Rectal smooth muscle tissue (tissue), 1 donor: ENCODE measurements around the gene SORCS2.

Source experiments
- H3K27ac ChIP-seq: one replicate; pipeline ENCODE4 v1.7.0; 2013; ENCODE audit warnings: low read depth, low read length, inconsistent platforms
- H3K27me3 ChIP-seq: one replicate; pipeline ENCODE4 v1.7.0; 2013; ENCODE audit warnings: low read length; ENCODE audit not compliant: control insufficient read depth, insufficient read depth
- H3K36me3 ChIP-seq: one replicate; pipeline ENCODE4 v1.7.0; 2013; ENCODE audit warnings: low read length; ENCODE audit not compliant: control insufficient read depth, insufficient read depth
- H3K4me1 ChIP-seq: one replicate; pipeline ENCODE4 v1.7.0; 2013; ENCODE audit warnings: low read length; ENCODE audit not compliant: control insufficient read depth, insufficient read depth
- H3K4me3 ChIP-seq: one replicate; pipeline ENCODE4 v1.7.0; 2013; ENCODE audit warnings: low read length
- H3K9ac ChIP-seq: one replicate; pipeline ENCODE4 v1.7.0; 2013; ENCODE audit warnings: low read length

Gene SORCS2

DNA sequence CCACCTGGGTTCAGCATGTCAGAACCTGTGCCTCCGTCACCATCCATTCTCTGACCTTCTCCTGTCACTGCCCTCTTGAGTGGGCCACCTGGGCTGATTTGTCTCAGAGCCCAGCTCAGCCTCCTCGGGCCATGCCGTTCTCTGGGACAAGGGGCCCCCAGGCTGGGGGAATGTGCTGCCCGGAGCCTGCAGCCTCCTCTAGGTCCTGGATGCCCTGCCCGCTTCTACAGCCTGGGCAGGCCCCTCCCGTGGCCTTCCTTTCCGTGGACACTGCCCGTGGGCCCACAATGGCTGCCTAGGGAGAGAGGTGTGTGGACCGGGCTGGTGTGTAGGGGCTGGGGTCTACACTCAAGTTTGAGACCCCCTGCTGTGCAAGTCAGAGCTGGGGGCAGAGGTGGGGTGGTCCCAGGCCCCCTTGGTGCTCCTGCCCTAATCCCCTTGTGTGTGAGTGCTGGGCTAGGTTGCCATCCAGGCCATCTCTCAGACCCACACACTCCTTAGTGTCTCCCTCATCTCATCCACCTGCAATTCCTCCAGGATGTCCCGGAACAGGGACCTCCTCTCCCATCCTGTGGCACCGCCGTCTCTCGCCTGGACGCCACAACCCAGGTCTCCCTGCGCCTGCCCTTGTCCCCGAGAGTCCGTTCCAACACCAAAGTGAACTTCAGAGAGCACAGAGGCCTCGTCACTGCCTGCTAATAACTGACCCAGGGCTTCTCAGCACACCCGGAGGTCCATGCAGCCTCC is 230.0 kb downstream of the SORCS2 start:
- Histone ChIP-seq H3K27ac (no peak overlapping the region), H3K27me3 (no peaks in the 10 kb centered on the region), H3K36me3 (no peaks in the 10 kb centered on the region), H3K4me1 (no peaks in the 10 kb centered on the region), H3K4me3 (no peak overlapping the region), H3K9ac (no peak overlapping the region)

DNA sequence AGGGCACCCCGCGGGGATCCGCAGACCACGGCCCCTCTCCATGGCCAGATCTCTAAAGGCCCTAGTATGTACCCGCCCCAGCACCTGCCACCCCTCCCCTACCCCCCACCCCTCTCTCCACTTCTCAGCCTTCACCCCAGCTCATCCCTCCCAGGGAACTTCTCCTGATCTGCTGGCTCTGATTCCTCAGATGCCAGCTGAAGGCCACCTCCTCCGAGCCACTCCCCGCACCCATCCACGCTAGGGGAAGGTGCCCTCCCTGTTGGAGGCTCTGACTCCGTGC is 230.5 kb downstream of the SORCS2 start:
- H3K27me3 ChIP-seq: no peaks in the 10 kb centered on the region
- no peak overlapping the region for H3K9ac ChIP-seq
- H3K4me3 ChIP-seq: no peak overlapping the region
- no peaks in the 10 kb centered on the region for H3K36me3 ChIP-seq
- no peak overlapping the region for H3K27ac ChIP-seq
- H3K4me1 ChIP-seq: no peaks in the 10 kb centered on the region

DNA sequence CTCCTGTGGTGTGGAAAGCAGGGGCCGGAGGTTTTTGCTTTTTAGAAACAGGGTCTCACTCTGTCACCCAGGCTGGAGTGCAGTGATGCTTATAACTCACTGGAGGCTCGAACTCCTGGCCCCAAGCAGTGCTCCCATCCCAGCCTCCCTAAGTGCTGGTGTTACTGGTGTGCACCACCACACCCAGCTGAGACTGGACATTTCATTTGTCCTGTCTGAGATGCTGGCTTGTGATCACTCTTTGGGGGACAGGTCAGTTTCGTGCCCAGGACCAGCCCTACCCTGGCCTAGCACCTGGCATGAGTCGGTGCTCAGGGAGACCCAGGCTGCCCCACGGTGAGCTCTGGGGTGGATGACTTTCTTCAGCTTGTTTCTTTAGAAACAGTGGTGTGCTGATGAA is 231.1 kb downstream of the SORCS2 start:
- Histone ChIP-seq H3K4me1 (no peaks in the 10 kb centered on the region), H3K9ac (no peak overlapping the region), H3K36me3 (no peaks in the 10 kb centered on the region), H3K4me3 (no peak overlapping the region), H3K27me3 (no peaks in the 10 kb centered on the region), H3K27ac (no peak overlapping the region)

DNA sequence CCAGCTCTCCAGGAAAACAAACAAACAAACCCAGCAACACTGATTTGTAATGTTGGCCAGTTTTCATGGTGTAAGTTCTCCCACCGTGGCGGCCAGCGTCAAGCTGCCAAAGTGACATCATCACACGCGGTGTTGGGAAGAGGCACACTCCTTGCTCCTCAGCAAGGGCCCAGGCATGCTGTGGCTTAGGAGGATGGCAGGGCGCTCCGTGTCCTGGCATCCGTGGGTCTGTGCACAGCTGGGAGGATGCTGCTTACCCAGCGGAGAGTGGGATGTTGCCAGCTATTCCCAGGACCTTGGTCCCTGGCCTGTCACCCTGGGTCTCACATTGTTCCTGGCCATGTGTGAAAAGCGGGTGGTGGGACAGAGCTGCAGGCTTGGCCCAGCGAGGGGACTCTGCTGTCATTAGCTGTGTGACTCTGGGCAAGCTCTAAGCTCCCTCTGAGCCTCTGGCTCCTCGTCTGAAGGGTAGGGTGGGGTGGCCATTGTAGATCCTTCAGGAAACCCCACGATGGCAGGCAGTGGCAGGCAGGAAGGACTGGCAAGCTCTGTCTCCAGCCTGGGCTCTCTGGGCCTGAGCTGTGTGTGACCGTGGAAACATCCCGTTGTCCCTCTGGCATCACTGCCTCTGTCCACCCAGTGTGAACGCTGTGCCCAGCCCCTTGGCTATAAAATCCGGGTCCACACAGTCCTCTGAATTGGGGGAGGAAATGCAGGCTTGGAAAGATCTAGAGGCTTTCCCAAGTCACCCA is 231.6 kb downstream of the SORCS2 start:
- Histone ChIP-seq H3K27ac (no peak overlapping the region), H3K4me1 (no peaks in the 10 kb centered on the region), H3K36me3 (no peaks in the 10 kb centered on the region), H3K27me3 (no peaks in the 10 kb centered on the region), H3K4me3 (no peak overlapping the region), H3K9ac (no peak overlapping the region)

DNA sequence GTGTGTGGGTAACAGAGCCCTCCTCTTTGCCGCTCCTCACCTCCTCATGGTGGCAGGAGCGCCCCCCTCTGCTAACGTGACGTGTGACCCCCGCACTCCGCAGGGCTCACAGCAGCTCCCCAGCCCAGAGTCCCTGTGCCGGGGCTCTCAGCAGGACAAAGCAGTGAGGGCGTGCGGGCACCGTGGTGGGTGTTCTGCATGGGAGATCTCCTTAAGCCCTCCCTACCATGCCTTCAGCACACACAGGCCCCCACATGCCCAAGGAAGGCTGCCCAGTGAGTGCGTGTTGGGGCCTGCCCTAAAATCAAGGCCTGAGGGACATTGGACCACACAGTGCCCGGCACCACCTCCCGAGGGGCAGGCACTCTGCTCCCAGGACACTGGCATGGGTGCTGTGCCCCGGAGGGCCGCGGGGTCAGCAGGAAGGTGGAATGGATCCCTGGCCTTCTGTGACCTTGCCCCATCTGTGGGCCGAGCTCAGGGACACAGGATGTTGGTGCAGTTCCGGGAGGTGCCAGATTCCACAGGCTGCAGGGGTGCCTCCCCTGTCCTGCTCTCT is 232.3 kb downstream of the SORCS2 start:
- H3K9ac ChIP-seq: no peak overlapping the region
- H3K36me3 ChIP-seq: no peaks in the 10 kb centered on the region
- no peak overlapping the region for H3K4me3 ChIP-seq
- no peaks in the 10 kb centered on the region for H3K4me1 ChIP-seq
- no peak overlapping the region for H3K27ac ChIP-seq
- no peaks in the 10 kb centered on the region for H3K27me3 ChIP-seq

DNA sequence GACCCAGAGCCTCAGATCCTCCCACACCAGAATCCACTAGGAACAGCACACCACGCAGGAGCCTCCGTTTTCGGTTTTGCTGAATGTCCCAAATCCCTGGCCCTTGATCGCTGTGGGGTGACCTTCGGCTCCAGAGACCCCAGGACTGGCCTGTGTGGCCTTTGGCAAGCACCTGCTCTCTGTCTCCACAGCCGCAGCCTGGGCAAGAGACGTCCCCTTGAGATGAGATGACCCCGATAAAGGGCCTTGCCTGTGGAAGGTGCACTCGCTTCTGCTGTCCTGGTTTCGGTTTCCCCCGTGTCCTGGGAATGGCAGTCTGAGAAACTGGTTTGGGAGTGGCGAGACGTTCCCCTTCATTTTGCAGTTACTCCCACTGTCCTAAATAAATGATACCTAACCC is 232.8 kb downstream of the SORCS2 start:
- Histone ChIP-seq H3K36me3 (no peaks in the 10 kb centered on the region), H3K9ac (no peak overlapping the region), H3K27ac (no peak overlapping the region), H3K4me1 (no peaks in the 10 kb centered on the region), H3K4me3 (no peak overlapping the region), H3K27me3 (no peaks in the 10 kb centered on the region)

DNA sequence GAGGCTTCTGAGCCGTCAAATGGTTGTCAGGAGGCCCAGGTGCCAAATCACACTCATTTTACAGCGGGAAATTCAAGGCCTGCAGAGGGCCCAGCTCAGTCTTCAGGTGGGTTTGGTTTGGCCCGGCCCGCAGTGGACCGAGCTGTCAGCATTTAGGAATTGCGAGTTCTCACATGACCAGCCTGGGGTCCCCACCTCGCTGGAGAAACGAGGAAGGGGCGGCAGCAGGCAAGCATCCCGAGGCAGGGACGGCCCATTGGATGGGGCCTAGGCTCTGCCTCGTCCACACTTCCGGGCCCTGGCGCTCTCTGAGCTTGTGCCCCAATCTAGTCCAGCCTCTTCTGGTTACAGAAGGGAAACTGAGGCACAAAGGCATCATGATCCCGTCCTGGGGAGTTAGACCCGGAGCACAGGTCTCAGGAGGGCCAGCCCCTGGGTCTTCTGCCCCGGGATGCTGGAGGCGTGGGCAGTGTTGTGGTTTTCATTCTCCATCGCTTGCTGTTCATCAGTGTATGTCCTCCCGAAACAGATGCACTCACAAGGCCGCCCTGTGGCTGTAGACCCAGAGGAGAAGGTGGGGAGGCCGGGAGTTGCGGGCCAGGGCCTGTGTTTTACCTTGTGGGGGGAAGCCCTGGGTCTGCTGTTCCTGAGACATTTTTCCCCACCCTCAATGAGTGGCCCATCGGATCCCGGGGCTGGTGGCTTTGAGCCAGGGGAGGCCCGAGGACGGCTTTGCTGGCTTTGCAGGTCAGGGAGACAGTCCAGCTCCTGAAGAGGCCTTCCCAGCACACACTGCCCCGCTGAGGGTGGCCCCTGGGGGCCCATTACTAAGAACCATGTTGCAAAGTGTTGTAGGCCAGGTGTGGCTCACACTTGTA is 233.5 kb downstream of the SORCS2 start:
- no peak overlapping the region for H3K27ac ChIP-seq
- no peak overlapping the region for H3K9ac ChIP-seq

DNA sequence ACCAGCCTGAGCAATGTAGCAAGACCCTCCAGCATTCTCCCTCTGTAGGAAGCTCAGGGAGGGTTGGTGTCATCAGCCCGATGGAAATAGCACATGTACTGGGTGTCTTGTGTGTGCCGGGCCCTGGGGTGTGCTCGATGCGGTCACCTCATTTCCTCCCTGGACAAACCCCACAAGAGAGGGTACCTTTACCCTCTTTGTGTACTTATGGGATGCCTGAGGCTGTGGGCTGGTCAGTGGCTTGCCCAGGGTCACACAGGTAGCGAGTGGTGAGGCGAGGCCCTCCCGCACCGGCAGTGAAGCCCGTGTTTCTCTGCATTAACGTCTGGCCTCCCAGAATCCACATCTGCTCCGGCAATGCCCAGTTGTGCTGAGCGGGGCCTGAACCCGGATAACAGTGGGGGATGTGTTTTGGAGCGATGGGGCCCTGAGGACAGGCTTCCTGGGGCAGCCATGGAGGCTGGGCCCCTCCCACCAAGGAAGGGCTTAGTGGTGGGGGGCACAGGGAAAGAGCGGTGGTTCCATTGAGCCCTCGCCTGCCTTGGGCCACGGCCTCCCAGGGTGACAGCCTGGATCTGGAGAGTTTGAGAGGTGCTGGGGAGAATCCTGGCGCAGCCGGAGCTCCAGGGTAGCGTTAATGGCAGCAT is 234.3 kb downstream of the SORCS2 start:
- Histone ChIP-seq H3K27ac (no peak overlapping the region), H3K9ac (no peak overlapping the region), H3K4me3 (no peak overlapping the region), H3K4me1 (no peaks in the 10 kb centered on the region), H3K27me3 (no peaks in the 10 kb centered on the region), H3K36me3 (no peaks in the 10 kb centered on the region)

More for the DNA sequence above, 233.5 kb downstream of the SORCS2 start:
- Histone ChIP-seq H3K4me1 (no peaks in the 10 kb centered on the region), H3K27me3 (no peaks in the 10 kb centered on the region), H3K4me3 (no peak overlapping the region), H3K36me3 (no peaks in the 10 kb centered on the region)

DNA sequence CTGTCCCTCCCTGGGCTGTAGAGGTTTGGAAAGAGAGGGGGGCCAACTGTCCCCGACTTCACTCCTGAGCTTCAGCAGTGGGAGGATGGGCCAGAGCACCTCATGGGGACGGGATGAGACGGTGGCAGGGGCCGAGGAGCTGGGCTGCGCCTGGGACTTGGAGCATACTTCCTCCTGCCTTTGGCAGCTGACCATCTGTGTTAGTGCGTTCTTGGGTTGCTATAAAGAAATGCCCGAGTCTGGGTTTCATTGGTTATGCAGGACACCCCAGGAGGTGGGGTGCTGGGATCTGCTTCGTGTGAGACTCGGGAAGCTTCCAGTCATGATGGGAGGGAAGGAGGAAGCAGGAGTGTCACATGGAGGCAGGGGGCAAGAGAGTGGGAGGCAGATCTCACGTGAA is 235.0 kb downstream of the SORCS2 start:
- Histone ChIP-seq H3K4me1 (no peaks in the 10 kb centered on the region), H3K36me3 (no peaks in the 10 kb centered on the region), H3K4me3 (no peak overlapping the region), H3K27me3 (no peaks in the 10 kb centered on the region), H3K9ac (no peak overlapping the region), H3K27ac (no peak overlapping the region)

DNA sequence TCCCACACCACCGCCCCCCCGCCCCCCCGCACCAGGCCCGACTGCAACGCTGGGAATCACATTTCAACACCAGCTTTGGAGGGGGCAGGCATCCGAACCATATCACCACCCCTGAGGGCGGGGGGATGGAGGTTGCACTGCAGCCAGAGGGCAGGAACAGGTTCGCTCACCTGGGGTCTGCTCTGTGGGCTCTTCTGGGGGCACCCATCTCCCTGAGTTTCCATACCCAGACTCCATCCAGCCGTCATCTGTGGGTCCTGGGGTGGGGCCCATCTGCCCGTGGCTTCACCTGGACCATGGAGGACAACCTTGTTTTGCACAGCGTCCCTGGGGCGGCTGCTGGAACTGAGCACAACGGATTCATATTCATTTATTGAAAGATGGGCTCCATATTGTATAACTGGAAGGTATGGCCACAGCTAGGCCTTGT is 235.5 kb downstream of the SORCS2 start:
- H3K27me3 ChIP-seq: no peaks in the 10 kb centered on the region
- no peaks in the 10 kb centered on the region for H3K36me3 ChIP-seq
- H3K4me1 ChIP-seq: no peaks in the 10 kb centered on the region

DNA sequence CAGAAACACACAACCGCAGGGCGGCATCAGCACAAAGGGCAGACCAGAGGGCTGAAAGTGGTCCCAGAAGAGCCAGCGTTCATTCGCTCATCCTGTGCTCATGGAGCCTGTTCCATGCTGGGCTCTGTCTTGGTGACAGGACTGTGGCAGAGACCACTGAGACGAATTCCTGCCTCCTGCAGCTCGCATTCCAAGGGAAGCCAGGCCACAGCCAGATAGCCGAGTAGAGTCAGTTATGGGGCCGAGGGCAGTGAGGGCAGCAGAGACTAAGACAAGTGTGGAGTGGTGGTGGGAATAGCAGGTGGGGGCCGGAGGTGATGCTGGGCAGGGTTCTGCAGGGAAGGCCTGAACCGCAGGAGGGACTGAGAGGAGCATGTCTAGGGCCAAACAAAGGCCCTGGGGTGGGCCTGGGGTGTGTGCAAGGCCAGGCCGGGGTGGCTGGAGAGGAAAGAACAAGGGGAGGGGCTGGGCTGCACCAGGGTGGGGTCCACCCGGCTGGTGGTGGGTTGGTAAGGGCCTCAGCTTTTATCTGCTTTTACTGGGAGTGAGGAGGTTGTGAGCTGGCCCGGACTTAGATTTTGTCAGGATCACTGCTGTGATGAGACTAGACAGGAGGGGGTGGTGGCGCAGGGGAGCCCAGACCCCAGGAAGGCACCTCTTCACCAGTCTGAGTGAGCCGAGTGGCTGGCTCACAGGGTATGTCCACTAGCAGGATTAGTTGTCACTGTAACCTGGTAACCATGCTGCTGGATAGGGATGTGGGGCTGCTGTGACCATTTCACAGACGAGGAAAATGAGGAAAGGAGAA is 236.1 kb downstream of the SORCS2 start:
- Histone ChIP-seq H3K4me1 (no peaks in the 10 kb centered on the region), H3K27ac (no peak overlapping the region), H3K27me3 (no peaks in the 10 kb centered on the region), H3K4me3 (no peak overlapping the region), H3K36me3 (no peaks in the 10 kb centered on the region), H3K9ac (no peak overlapping the region)

More for the DNA sequence above, 235.5 kb downstream of the SORCS2 start:
- H3K4me3 ChIP-seq: no peak overlapping the region
- H3K27ac ChIP-seq: no peak overlapping the region
- H3K9ac ChIP-seq: no peak overlapping the region
